ENCODE measurements around the gene ZBTB46.

The ZBTB46 gene

DNA sequence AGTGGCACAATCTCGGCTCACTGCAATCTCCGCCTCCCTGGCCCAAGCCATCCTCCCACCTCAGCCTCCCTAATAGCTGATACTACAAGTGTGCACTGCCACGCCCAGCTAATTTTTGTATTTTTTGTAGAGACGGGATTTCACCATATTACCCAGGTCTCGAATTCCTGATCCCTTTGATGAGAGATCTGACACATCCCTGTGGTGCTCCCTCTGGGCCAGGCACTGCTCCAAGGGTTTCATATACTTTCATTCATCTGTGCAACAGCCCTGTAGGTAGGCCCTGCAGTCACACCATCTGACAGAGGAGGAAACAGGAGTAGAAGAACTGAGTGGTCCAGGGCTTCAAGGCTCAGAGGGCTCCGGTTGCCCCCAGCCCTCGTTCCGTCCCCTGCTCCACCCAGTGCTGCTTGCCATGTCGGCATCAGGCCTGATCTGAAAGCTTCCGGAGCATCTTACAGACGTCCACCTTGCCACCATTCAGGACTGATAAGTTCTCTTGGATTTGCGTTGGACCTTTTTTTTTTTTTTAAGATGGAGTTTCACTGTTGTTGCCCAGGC is 119.9 kb downstream of the ZBTB46 start:
- DNase-seq (ENCODE audit: low read depth), result no peak
- TF ChIP-seq, protein P1, sequence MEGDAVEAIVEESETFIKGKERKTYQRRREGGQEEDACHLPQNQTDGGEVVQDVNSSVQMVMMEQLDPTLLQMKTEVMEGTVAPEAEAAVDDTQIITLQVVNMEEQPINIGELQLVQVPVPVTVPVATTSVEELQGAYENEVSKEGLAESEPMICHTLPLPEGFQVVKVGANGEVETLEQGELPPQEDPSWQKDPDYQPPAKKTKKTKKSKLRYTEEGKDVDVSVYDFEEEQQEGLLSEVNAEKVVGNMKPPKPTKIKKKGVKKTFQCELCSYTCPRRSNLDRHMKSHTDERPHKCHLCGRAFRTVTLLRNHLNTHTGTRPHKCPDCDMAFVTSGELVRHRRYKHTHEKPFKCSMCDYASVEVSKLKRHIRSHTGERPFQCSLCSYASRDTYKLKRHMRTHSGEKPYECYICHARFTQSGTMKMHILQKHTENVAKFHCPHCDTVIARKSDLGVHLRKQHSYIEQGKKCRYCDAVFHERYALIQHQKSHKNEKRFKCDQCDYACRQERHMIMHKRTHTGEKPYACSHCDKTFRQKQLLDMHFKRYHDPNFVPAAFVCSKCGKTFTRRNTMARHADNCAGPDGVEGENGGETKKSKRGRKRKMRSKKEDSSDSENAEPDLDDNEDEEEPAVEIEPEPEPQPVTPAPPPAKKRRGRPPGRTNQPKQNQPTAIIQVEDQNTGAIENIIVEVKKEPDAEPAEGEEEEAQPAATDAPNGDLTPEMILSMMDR (IDR thresholded peaks at IDR 0.05; ENCODE audit: low read length, missing control alignments), result no peak
- H3K4me3 ChIP-seq (replicated peaks; ENCODE audit: low read depth, low read length), result no peak overlapping the region

DNA sequence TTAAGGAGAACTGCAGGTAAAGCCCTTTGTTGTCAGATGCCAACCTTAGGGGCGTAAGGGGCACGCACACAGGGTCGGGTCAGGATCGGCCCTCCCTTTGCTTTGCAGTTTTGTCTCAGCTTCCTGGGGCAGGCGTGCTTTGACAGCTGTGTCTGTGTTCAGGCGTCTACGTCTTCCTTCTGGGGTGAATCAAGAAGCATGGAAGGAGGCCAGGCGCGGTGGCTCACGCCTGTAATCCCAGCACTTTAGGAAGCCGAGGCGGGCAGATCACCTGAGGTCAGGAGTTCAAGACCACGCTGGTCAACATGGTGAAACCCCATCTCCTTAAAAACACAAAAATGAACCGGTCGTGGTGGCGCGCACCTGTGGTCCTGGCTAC is 121.9 kb downstream of the ZBTB46 start:
- peak overlapping the region; percentile 74 for H3K4me3 ChIP-seq (replicated peaks; ENCODE audit: low read depth, low read length)
- DNase-seq (ENCODE audit: low read depth), result no peak
- TF ChIP-seq, protein P1 (IDR thresholded peaks at IDR 0.05; ENCODE audit: low read length, missing control alignments), result no peak

DNA sequence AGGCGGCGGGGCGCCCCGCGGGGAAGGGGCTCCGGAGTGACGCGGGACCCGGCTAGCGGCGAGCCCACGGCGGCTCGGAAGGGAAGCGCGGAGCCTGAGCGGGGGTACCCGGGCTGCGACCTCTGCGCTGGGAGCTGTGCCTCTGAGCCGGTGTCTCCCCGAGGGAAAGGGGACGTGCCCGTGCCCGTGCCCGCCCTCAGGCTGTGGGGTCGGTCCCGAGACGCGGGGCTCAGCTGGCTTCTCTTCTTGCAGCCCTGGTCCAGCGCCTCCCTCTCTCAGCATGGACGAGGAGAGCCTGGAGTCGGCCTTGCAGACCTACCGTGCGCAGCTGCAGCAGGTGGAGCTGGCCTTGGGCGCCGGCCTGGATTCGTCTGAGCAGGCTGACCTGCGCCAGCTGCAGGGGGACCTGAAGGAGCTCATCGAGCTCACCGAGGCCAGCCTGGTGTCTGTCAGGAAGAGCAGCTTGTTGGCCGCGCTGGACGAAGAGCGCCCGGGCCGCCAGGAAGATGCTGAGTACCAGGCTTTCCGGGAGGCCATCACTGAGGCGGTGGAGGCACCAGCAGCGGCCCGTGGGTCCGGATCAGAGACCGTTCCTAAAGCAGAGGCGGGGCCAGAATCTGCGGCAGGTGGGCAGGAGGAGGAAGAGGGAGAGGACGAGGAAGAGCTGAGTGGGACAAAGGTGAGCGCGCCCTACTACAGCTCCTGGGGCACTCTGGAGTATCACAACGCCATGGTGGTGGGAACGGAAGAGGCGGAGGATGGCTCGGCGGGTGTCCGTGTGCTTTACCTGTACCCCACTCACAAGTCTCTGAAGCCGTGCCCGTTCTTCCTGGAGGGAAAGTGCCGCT is 122.5 kb downstream of the ZBTB46 start:
- TF ChIP-seq, protein P1 (IDR thresholded peaks at IDR 0.05; ENCODE audit: low read length, missing control alignments), result no peak
- no peak for DNase-seq (ENCODE audit: low read depth)
- peak overlapping the region; percentile 74 for H3K4me3 ChIP-seq (replicated peaks; ENCODE audit: low read depth, low read length)

DNA sequence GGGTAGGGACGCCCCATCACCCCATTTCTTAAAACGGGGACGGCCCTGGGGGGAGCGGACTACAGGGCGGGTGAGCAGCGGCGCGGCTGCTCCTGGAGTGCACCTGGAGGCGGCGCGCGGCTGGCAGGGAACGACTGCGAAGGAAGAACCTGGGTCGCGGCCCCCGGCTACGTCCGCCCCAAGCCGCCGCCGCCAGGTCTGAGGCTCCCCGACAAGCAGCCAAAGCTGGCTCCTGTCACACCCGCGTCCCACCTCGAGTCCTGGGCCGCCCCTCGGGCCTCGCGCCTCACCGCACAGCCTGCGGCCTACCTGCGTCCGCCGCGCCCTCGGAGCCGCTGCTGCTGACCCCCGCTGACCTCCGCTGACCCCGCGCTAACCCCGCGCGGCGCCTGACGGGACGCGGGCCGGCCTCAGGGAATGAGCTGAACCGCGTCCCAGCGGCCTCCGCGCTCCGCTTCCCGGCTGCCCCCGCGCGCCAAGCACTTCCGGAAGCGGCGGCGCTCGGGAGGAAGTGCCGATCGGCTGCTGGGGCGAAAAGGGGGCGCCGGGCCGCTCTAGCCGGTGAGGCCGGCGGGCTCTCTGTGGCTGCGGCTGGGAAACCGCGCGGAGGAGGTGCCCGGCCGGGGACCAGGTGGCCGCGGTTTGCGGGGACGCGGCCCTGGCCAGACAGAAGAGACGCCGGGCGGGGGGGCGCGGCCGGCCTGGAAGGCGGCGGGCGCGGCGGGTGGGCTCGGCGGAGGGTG is 123.3 kb downstream of the ZBTB46 start, which contains the start of the genes ARFRP1 and ZGPAT:
Gene ARFRP1, minus strand, starts transcription at position 419 of the 743 bp plus-strand sequence. CDS start 885 bp downstream, outside the sequence.
Gene ZGPAT, plus strand, starts transcription at position 482 of the 743 bp plus-strand sequence. CDS start 542 bp downstream, outside the sequence.
- peak within 1 kb of the TSS; percentile 74 for H3K4me3 ChIP-seq (replicated peaks; ENCODE audit: low read depth, low read length)

DNA sequence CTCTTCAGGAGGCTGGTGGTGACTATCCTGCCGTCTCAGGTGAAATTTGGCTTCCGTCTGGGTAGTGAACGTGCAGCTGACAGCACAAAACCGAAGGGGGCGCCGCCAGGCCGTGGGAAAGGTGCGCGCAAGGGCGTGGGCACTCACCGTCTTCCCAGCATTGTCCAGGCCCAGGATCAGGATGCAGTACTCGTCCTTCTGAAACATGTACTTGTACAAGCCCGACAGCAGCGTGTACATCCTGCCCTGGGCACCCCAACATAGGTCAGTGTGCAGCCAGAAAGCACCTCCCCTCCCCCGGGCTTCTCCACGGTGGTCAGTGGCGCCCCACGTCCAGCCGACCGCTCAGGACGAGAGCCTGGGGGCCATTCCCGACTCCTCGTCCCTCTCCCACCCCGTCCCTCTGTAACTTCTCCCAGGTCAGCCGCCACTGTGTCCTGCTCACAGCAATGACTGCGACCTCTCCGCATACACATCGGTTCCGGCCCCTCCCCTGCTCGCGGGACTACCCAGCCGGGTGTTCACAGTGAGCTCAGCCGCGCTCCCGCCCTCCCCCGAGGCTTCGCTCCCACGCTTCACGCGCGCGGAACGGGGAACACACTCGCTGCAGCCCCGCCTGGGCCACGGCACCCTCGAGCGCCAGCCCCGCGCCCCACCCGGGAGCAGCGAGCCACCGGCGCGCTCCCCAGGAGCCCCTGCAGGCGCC is 124.1 kb downstream of the ZBTB46 start:
- TF ChIP-seq, protein P1 (IDR thresholded peaks at IDR 0.05; ENCODE audit: low read length, missing control alignments), result peak; percentile 31
- H3K4me3 ChIP-seq (replicated peaks; ENCODE audit: low read depth, low read length), result peak overlapping the region; percentile 74
- peak; percentile 47 for DNase-seq (ENCODE audit: low read depth)

More for the DNA sequence above, 123.3 kb downstream of the ZBTB46 start, which contains the start of the genes ARFRP1 and ZGPAT:
- TF ChIP-seq, protein P1 (IDR thresholded peaks at IDR 0.05; ENCODE audit: low read length, missing control alignments), result no peak
- DNase-seq (ENCODE audit: low read depth), result peak; percentile 79

DNA sequence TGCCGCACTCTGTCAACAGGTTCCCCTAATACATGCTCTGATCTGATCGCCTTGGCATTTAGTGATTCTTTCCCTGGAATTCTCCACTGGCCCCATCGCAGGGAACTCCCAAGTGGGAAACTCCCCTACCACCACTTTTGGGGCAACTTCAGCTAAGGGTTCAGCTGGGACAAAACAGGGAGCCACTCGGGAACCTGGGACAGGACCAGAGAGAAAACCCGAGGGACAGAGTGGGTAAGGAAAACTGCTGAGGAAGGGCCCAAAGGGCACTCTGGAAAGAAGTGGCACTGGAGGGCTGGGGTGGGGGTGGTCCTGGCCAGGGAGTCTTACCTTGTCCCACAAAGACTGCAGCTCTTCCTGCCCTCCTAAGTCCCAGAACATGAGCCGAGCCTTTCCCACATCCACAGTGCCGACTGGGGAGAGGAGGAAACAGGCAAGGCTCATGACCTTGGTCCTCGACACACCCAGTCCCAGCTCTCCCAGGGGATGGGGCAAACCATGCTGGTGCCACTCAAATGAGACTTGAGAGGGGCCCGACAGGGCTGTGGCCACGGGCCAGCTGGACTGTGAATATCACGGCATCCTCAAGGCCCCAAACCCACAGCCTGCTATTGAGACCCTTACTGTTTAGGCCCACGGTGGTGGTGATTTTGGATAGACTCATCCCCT is 124.9 kb downstream of the ZBTB46 start:
- TF ChIP-seq, protein P1 (IDR thresholded peaks at IDR 0.05; ENCODE audit: low read length, missing control alignments), result no peak
- H3K4me3 ChIP-seq (replicated peaks; ENCODE audit: low read depth, low read length), result peak overlapping the region; percentile 74
- DNase-seq (ENCODE audit: low read depth), result no peak

All from fibroblast of pulmonary artery (primary cell).